GM21447 (cell line): ENCODE results near the gene RSRP1.
"Not testable (repeated sequence)": the region's sequence is repeated elsewhere in the genome, so short reads cannot be mapped to it uniquely, and the experiment has no call there.

Source experiments
- ATAC-seq: cut with Tn5 transposase; IDR thresholded peaks from one replicate; pipeline ENCODE4 v1.9.1; 2021; ENCODE audit not compliant: unreplicated experiment

Gene RSRP1

GRCh38 chr1:25257196-25257595 is 9.9 kb upstream of the RSRP1 start:
- ATAC-seq: no peak

- ATAC-seq: no peak
Observed at GRCh38 chr1:25256578-25256965, 9.3 kb upstream of the RSRP1 start.

- no peak for ATAC-seq
Observed at GRCh38 chr1:25255706-25256577, 8.7 kb upstream of the RSRP1 start.

GRCh38 chr1:25253911-25254310 is 6.7 kb upstream of the RSRP1 start:
- no peak for ATAC-seq

GRCh38 chr1:25247829-25248754 is 838 bp upstream of the RSRP1 start:
- ATAC-seq: peak; percentile 41

GRCh38 chr1:25246600-25247023 is 642 bp downstream of the RSRP1 start:
- ATAC-seq: no peak

- ATAC-seq: no peak
Observed at GRCh38 chr1:25245809-25246599, 1.2 kb downstream of the RSRP1 start.

GRCh38 chr1:25245393-25245792 is 1.9 kb downstream of the RSRP1 start:
- no peak for ATAC-seq

- no peak for ATAC-seq
Observed at GRCh38 chr1:25243907-25244306, 3.3 kb downstream of the RSRP1 start.

- peak; percentile 56 for ATAC-seq
Observed at GRCh38 chr1:25239681-25240541, 7.3 kb downstream of the RSRP1 start.

GRCh38 chr1:25238046-25238445 is 9.2 kb downstream of the RSRP1 start:
- no peak for ATAC-seq

GRCh38 chr1:25236261-25236660 is 11.0 kb downstream of the RSRP1 start:
- not testable (repeated sequence) for ATAC-seq

GRCh38 chr1:25235411-25235810 is 11.8 kb downstream of the RSRP1 start:
- not testable (repeated sequence) for ATAC-seq

- ATAC-seq: peak; percentile 42
Observed at GRCh38 chr1:25232866-25233784, 14.1 kb downstream of the RSRP1 start.

- ATAC-seq: peak; percentile 69
Observed at GRCh38 chr1:25232027-25232865, 15.0 kb downstream of the RSRP1 start, which contains the start of gene SYF2. Gene SYF2, minus strand, starts transcription at chr1:25232502. Its CDS starts 35 bp downstream, at chr1:25232467.

- ATAC-seq: no peak
Observed at GRCh38 chr1:25223471-25223870, 23.8 kb downstream of the RSRP1 start.

- ATAC-seq: no peak
Observed at GRCh38 chr1:25222606-25223005, 24.6 kb downstream of the RSRP1 start.

GRCh38 chr1:25220666-25221065 is 26.6 kb downstream of the RSRP1 start:
- ATAC-seq: no peak
